GM18526 (cell line): Measurements from ENCODE around the gene TLR7.

Source experiments
- POLR2A ChIP-seq: IDR thresholded peaks from 3 replicates; pipeline ENCODE4 v1.6.1; 2011; ENCODE audit not compliant: insufficient read length; ENCODE audit errors: extremely low read depth

TLR7 gene

GRCh38 chrX:12910423-12911121 is 43.7 kb downstream of the TLR7 start:
- TF ChIP-seq POLR2A = no peak

GRCh38 chrX:12911122-12911470 is 44.2 kb downstream of the TLR7 start:
- no peak for TF ChIP-seq POLR2A

- TF ChIP-seq POLR2A = no peak
These were observed 46.1 kb downstream of the TLR7 start for GRCh38 chrX:12912791-12913482.

- TF ChIP-seq POLR2A = no peak
These were observed 50.9 kb downstream of the TLR7 start for GRCh38 chrX:12917753-12918152.

- TF ChIP-seq POLR2A = no peak
These were observed 52.2 kb downstream of the TLR7 start for GRCh38 chrX:12919051-12919450.

GRCh38 chrX:12919620-12920019 is 52.7 kb downstream of the TLR7 start:
- TF ChIP-seq POLR2A = no peak

- no peak for TF ChIP-seq POLR2A
These were observed 54.1 kb downstream of the TLR7 start for GRCh38 chrX:12920990-12921389.

GRCh38 chrX:12921886-12922598 is 55.2 kb downstream of the TLR7 start:
- TF ChIP-seq POLR2A = no peak

GRCh38 chrX:12922599-12922919 is 55.7 kb downstream of the TLR7 start:
- TF ChIP-seq POLR2A = no peak

GRCh38 chrX:12929701-12930100 is 62.8 kb downstream of the TLR7 start:
- TF ChIP-seq POLR2A = no peak

GRCh38 chrX:12930150-12930549 is 63.3 kb downstream of the TLR7 start:
- no peak for TF ChIP-seq POLR2A

- no peak for TF ChIP-seq POLR2A
These were observed 65.4 kb downstream of the TLR7 start for GRCh38 chrX:12932244-12932643.

- no peak for TF ChIP-seq POLR2A
These were observed 68.0 kb downstream of the TLR7 start for GRCh38 chrX:12934850-12935249.

- TF ChIP-seq POLR2A = no peak
These were observed 70.1 kb downstream of the TLR7 start for GRCh38 chrX:12936947-12937346.
